Esophagus squamous epithelium (tissue), 5 donors: ENCODE results near the gene PIWIL4. TPM values are rescaled to one million over a fixed set of nuclear protein-coding genes. Genes with fewer than 3 reads are reported as not detected.

ENCODE experiments used
- DNase-seq: peaks from one replicate; lab custom pipeline; 2025; lab: John Stamatoyannopoulos, UW
- H3K27ac ChIP-seq, 4 donors: fragments of 200-600 bp; sonication (generic); one replicate each; pipeline ENCODE4 v1.5.1; 2016 to 2019; ENCODE audit warnings: mild to moderate bottlenecking in 1 of 4
- H3K27me3 ChIP-seq, 4 donors: fragments of 200-600 bp; sonication (generic); 1 replicate in 3 of 4; 2 replicates in 1 of 4; pipeline versions ENCODE4 v1.5.1 to v1.6.0; 2017 to 2021; ENCODE audit warnings: antibody characterized with exemption in 1 of 4
- H3K36me3 ChIP-seq, 3 donors: fragments of 200-600 bp; sonication (generic); one replicate each; pipeline ENCODE4 v1.5.1; 2016 to 2019
- H3K4me1 ChIP-seq, 3 donors: fragments of 200-600 bp; sonication (generic); one replicate each; pipeline ENCODE4 v1.5.1; 2017 to 2019
- H3K4me3 ChIP-seq, 4 donors: fragments of 200-600 bp; sonication (generic); 1 replicate in 3 of 4; 2 replicates in 1 of 4; pipeline ENCODE4 v1.5.1; 2016 to 2019; ENCODE audit warnings: mild to moderate bottlenecking in 2 of 4, moderate library complexity in 1 of 4
- H3K9me3 ChIP-seq, 3 donors: fragments of 200-600 bp; sonication (generic); one replicate each; pipeline ENCODE4 v1.5.1; 2016 to 2019
- POLR2A ChIP-seq, 4 donors: fragments of 450-650 bp; IDR thresholded peaks; one replicate each; pipeline ENCODE4 v1.6.1; 2017; ENCODE audit warnings: antibody characterized with exemption in 4 of 4, mild to moderate bottlenecking in 4 of 4, moderate library complexity in 3 of 4
- whole genome bisulfite sequencing, 2 donors: methylation state at CpG; one replicate each; pipeline ENCODE4 v1.1.5; 2018; 5-methylcytosine and 5-hydroxymethylcytosine counted together
- intact Hi-C: fragments of 100-400 bp; cut with DNase I; formaldehyde crosslinking; loops from one replicate; pipeline ENCODE4 v1.15.0; 2022
- total RNA-seq, 4 donors: library from RNA; depleted of rRNA; stranded (reverse); fragments of >200 nt; gene quantifications; one replicate each; pipeline ENCODE4 v1.1.0, GENCODE V29; 2016
- TF ChIP-seq, protein P1 (sequence below), 6 experiments: fragments of 450-650 bp in 4 of 6; fragments of 200-600 bp in 2 of 6; sonication (generic) in 2 of 6; IDR thresholded peaks; one replicate each; pipeline ENCODE4 v1.5.1; 2016 to 2019; ENCODE audit warnings: antibody characterized with exemption in 6 of 6, mild to moderate bottlenecking in 4 of 6, moderate library complexity in 4 of 6
- donor health status: DM: yes; HTN: yes; CAD: no.

The PIWIL4 gene
- total RNA-seq, 4 donors from 2014 or later: 0.18 to 3.1 (median 2.0) TPM

- H3K27me3 ChIP-seq: no peaks in the 10 kb centered on the region
- intact Hi-C loops: loop anchor here (10.0 kb wide), 1 partner anchor 75 kb away; no protein-coding TSS in a partner anchor
- H3K36me3 ChIP-seq: peaks cover 0 to 11% (median 0%) of the 10 kb centered on the region in 3 donors
- no peaks in the 10 kb centered on the region for H3K9me3 ChIP-seq
- H3K4me3 ChIP-seq: no peak overlapping the region
- no peaks in the 10 kb centered on the region for H3K4me1 ChIP-seq
- 84 to 93% methylated on average over 3 of the region's 3 CpGs for WGBS, 2 donors
- DNase-seq: no peak
- TF ChIP-seq, protein P1, sequence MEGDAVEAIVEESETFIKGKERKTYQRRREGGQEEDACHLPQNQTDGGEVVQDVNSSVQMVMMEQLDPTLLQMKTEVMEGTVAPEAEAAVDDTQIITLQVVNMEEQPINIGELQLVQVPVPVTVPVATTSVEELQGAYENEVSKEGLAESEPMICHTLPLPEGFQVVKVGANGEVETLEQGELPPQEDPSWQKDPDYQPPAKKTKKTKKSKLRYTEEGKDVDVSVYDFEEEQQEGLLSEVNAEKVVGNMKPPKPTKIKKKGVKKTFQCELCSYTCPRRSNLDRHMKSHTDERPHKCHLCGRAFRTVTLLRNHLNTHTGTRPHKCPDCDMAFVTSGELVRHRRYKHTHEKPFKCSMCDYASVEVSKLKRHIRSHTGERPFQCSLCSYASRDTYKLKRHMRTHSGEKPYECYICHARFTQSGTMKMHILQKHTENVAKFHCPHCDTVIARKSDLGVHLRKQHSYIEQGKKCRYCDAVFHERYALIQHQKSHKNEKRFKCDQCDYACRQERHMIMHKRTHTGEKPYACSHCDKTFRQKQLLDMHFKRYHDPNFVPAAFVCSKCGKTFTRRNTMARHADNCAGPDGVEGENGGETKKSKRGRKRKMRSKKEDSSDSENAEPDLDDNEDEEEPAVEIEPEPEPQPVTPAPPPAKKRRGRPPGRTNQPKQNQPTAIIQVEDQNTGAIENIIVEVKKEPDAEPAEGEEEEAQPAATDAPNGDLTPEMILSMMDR (IDR thresholded peaks at IDR 0.05): no peak
- no peak for TF ChIP-seq POLR2A (IDR thresholded peaks at IDR 0.05)
- no peak overlapping the region for H3K27ac ChIP-seq
Measured at GRCh38 chr11:94599510-94599909, 32.3 kb downstream of the PIWIL4 start.

GRCh38 chr11:94602430-94603372, 35.5 kb downstream of the PIWIL4 start:
- no peak overlapping the region for H3K27ac ChIP-seq
- TF ChIP-seq, protein P1 (IDR thresholded peaks at IDR 0.05): peak in 3 of 6 experiments; percentile 43 to 50 (median 44)
- no peak for TF ChIP-seq POLR2A (IDR thresholded peaks at IDR 0.05)
- no peaks in the 10 kb centered on the region for H3K27me3 ChIP-seq
- H3K36me3 ChIP-seq: peaks cover 0 to 11% (median 0%) of the 10 kb centered on the region in 3 donors
- 40 to 78% methylated on average over 8 of the region's 8 CpGs for WGBS, 2 donors
- no peaks in the 10 kb centered on the region for H3K4me1 ChIP-seq
- H3K9me3 ChIP-seq: no peaks in the 10 kb centered on the region
- H3K4me3 ChIP-seq: no peak overlapping the region
- intact Hi-C loops: no loop called here
- DNase-seq: no peak

- peaks cover 0 to 11% (median 0%) of the 10 kb centered on the region in 3 donors for H3K36me3 ChIP-seq
- H3K9me3 ChIP-seq: no peaks in the 10 kb centered on the region
- H3K27me3 ChIP-seq: no peaks in the 10 kb centered on the region
- intact Hi-C loops: no loop called here
- H3K4me1 ChIP-seq: no peaks in the 10 kb centered on the region
- no peak overlapping the region for H3K4me3 ChIP-seq
- DNase-seq: no peak
- 94 to 95% methylated on average over 1 of the region's 1 CpG for WGBS, 2 donors
- TF ChIP-seq, protein P1 (IDR thresholded peaks at IDR 0.05): no peak
- TF ChIP-seq POLR2A (IDR thresholded peaks at IDR 0.05): no peak
- no peak overlapping the region for H3K27ac ChIP-seq
Measured at GRCh38 chr11:94603587-94603986, 36.4 kb downstream of the PIWIL4 start.

DNA sequence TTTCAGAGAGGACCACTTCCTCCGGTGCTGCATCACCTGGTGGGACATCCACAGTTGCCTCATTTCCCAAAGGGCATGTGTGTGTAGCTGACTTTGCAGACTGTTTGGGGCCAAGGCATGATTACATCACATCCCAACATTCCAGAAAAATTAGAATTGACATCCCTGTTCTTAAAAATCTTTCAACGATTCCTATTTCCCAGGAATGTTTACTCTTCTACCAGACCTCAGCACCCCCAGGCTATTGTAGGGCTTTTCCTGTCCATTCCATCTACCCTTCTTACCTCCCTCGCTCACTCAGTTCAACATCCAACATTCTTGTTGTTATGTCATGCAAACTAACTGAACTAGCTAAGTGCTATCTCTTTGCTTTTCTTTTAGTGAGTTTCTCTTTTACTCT, 37.3 kb downstream of the PIWIL4 start:
- H3K9me3 ChIP-seq: no peaks in the 10 kb centered on the region
- no peaks in the 10 kb centered on the region for H3K27me3 ChIP-seq
- H3K4me3 ChIP-seq: no peak overlapping the region
- WGBS, 2 donors: 50 to 68% methylated on average over 3 of the region's 3 CpGs
- H3K4me1 ChIP-seq: no peaks in the 10 kb centered on the region
- H3K27ac ChIP-seq: no peak overlapping the region
- TF ChIP-seq, protein P1 (IDR thresholded peaks at IDR 0.05): no peak
- TF ChIP-seq POLR2A (IDR thresholded peaks at IDR 0.05): no peak
- intact Hi-C loops: no loop called here
- peaks cover 0 to 7% (median 0%) of the 10 kb centered on the region in 3 donors for H3K36me3 ChIP-seq
- no peak for DNase-seq

DNA sequence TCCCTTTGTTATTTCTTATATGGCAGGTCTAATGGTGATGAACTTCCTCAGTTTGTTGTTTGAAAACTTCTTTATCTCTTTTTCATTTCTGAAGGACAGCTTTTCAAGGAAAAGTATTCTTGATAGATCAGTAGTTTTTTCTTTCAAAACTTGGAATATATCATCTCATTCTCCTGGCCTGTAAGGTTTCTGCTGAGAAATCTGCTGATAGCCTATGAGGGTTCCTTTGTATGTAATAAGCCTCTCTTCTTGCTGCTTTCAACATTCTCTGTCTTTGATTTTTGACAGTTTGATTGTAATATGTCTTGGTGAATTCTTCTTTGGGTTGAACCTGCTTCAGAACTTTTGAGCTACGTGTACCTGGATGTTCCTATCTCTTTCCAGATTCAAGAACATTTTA, 46.0 kb downstream of the PIWIL4 start:
- 76 to 85% methylated on average over 1 of the region's 1 CpG for WGBS, 2 donors
- intact Hi-C loops: no loop called here
- Histone ChIP-seq H3K27me3 (no peaks in the 10 kb centered on the region), H3K36me3 (peaks cover 0 to 4% (median 0%) of the 10 kb centered on the region in 3 donors), H3K27ac (no peak overlapping the region), H3K9me3 (peaks cover 0 to 18% (median 10%) of the 10 kb centered on the region in 3 donors), H3K4me3 (no peak overlapping the region), H3K4me1 (no peaks in the 10 kb centered on the region)
- no peak for DNase-seq
- TF ChIP-seq, protein P1 (IDR thresholded peaks at IDR 0.05): no peak
- TF ChIP-seq POLR2A (IDR thresholded peaks at IDR 0.05): no peak
